Activated naive CD4-positive, alpha-beta T cell treated with anti-CD3 and anti-CD28 coated beads, Interleukin-2, amount 50 U/mL, for 16 hours (primary cell): Measurements from ENCODE around the gene GNG12.
"Not testable (repeated sequence)": the region's sequence is repeated elsewhere in the genome, so short reads cannot be mapped to it uniquely, and the experiment has no call there.

Source experiments
- DNase-seq: peaks from one replicate; pipeline ENCODE4 v3.0.0-alpha.2; 2020

The GNG12 gene

GRCh38 chr1:67674260-67675011 lies 158.8 kb downstream of the GNG12 start:
- no peak for DNase-seq

- no peak for DNase-seq
Measured at GRCh38 chr1:67673468-67674201, 159.6 kb downstream of the GNG12 start.

GRCh38 chr1:67672260-67672803 lies 160.9 kb downstream of the GNG12 start:
- no peak for DNase-seq

GRCh38 chr1:67668660-67669059 lies 164.6 kb downstream of the GNG12 start:
- no peak for DNase-seq

GRCh38 chr1:67666636-67667035 lies 166.6 kb downstream of the GNG12 start:
- no peak for DNase-seq

GRCh38 chr1:67665307-67665706 lies 168.0 kb downstream of the GNG12 start:
- not testable (repeated sequence) for DNase-seq

- DNase-seq, result no peak
Measured at GRCh38 chr1:67664048-67664447, 169.2 kb downstream of the GNG12 start.

GRCh38 chr1:67662884-67663283 lies 170.4 kb downstream of the GNG12 start:
- DNase-seq, result no peak

GRCh38 chr1:67659229-67659628 lies 174.0 kb downstream of the GNG12 start:
- no peak for DNase-seq

GRCh38 chr1:67657152-67657551 lies 176.1 kb downstream of the GNG12 start:
- DNase-seq, result not testable (repeated sequence)

GRCh38 chr1:67655581-67655980 lies 177.7 kb downstream of the GNG12 start:
- DNase-seq, result no peak

- no peak for DNase-seq
Measured at GRCh38 chr1:67653304-67653703, 180.0 kb downstream of the GNG12 start.

GRCh38 chr1:67652800-67653199 lies 180.5 kb downstream of the GNG12 start:
- DNase-seq, result no peak
